Mesenteric fat pad (tissue), 1 donor: ENCODE data around the gene VPS13A. TPM values are rescaled to one million over a fixed set of nuclear protein-coding genes. Genes with fewer than 3 reads are reported as not detected.

ENCODE experiments used
- DNase-seq: peaks from one replicate; pipeline ENCODE4 v3.0.0-alpha.2; 2020; ENCODE audit warnings: low spot score
- total RNA-seq: library from RNA; stranded (reverse); fragmentation: NEBNext Ultra II Directional; extraction: Animal tissue kit (Norgen Biotek cat#: 25700); gene quantifications from one replicate; pipeline ENCODE4 v1.2.1, GENCODE V29; 2021
- donor health status: DM: yes; HTN: yes; CAD: no.

VPS13A gene
- total RNA-seq, 1 donor from 2014 or later, result 26.8 TPM

- no peak for DNase-seq
Measured at GRCh38 chr9:77454663-77455062, 277.3 kb downstream of the VPS13A start.

GRCh38 chr9:77455312-77455927 is 278.1 kb downstream of the VPS13A start:
- DNase-seq, result no peak

- no peak for DNase-seq
Measured at GRCh38 chr9:77456829-77457437, 279.6 kb downstream of the VPS13A start.

GRCh38 chr9:77457916-77458592 is 280.7 kb downstream of the VPS13A start:
- DNase-seq, result no peak

- DNase-seq, result no peak
Measured at GRCh38 chr9:77460938-77461337, 283.6 kb downstream of the VPS13A start.

- no peak for DNase-seq
Measured at GRCh38 chr9:77462066-77462465, 284.7 kb downstream of the VPS13A start.

GRCh38 chr9:77463151-77463550 is 285.8 kb downstream of the VPS13A start:
- DNase-seq, result no peak

GRCh38 chr9:77464661-77465060 is 287.3 kb downstream of the VPS13A start:
- no peak for DNase-seq

- DNase-seq, result no peak
Measured at GRCh38 chr9:77469515-77470231, 292.3 kb downstream of the VPS13A start.

Other genes starting within 250 kb of the VPS13A start
- gene FOXB2, start 157.9 kb upstream of the VPS13A start, total RNA-seq, result not detected